ENCODE results near the gene S100A16.
A peak's percentile ranks its signal among the peaks of the same experiment; 100 is the strongest.

S100A16 gene

DNA sequence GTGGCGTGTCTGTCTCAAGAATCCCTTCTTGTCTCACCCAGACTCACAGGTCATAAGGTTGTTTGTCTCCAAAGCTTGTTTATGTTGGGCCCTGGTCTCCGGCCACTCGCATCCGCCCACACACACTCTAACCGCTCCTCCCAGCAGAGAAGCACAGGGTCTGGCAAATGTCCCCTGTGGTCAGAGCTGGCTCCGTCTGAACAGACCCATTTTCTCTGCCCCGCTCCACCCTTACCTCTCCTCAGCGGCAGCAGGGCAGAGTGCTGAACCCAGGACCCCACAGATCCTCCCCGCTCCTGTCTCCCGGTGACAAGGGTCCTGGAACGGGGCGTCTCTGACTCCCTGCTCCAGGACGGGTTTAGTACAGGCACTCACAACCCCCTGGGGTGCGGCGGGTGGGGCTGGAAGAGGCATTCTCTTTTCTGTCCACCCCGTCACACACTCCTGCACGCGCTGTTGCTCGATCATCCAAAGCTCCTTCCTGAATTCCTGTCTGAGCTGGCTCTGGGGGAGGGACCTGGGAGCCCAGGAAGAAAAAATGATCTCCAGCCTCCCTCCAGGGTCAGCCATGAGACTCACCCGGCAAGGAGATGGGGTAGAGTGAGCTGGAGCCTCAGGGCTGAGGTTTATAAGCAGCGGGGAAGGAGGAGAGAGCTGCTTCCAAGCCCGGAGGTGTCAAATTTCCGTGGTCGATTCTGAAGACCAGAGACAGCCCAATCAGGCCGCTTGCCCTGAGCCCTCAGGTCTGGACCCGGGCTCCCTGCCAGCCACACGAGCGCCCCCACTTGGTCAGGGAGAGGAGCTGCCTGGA lies 14.2 kb upstream of the S100A16 start, which contains the start of gene S100A13:
TSS of gene S100A13 (minus strand) at position 602 of the 811 bp plus-strand sequence. CDS start 1,033 bp downstream, outside the sequence.
- Histone ChIP-seq H3K27me3 (ENCODE audit: insufficient read depth, low read depth, severe bottlenecking) (no peaks in the 10 kb centered on the region), H3K36me3 (peaks cover 43% of the 10 kb centered on the region), H3K4me3 (ENCODE audit: low read depth, low read length) (peak within 1 kb of the TSS; percentile 61), H3K27ac (peak within 1 kb of the TSS; percentile 79), H3K9me3 (ENCODE audit: severe bottlenecking) (no peaks in the 10 kb centered on the region)
- TF ChIP-seq, protein P1, sequence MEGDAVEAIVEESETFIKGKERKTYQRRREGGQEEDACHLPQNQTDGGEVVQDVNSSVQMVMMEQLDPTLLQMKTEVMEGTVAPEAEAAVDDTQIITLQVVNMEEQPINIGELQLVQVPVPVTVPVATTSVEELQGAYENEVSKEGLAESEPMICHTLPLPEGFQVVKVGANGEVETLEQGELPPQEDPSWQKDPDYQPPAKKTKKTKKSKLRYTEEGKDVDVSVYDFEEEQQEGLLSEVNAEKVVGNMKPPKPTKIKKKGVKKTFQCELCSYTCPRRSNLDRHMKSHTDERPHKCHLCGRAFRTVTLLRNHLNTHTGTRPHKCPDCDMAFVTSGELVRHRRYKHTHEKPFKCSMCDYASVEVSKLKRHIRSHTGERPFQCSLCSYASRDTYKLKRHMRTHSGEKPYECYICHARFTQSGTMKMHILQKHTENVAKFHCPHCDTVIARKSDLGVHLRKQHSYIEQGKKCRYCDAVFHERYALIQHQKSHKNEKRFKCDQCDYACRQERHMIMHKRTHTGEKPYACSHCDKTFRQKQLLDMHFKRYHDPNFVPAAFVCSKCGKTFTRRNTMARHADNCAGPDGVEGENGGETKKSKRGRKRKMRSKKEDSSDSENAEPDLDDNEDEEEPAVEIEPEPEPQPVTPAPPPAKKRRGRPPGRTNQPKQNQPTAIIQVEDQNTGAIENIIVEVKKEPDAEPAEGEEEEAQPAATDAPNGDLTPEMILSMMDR (IDR thresholded peaks at IDR 0.05; ENCODE audit: low read depth, low read length) = peak; percentile 100
- DNase-seq = peak; percentile 100

- Histone ChIP-seq H3K36me3 (peaks cover 47% of the 10 kb centered on the region), H3K9me3 (ENCODE audit: severe bottlenecking) (no peaks in the 10 kb centered on the region), H3K4me3 (ENCODE audit: low read depth, low read length) (peak overlapping the region; percentile 61), H3K27ac (peak overlapping the region; percentile 79), H3K27me3 (ENCODE audit: insufficient read depth, low read depth, severe bottlenecking) (no peaks in the 10 kb centered on the region)
- TF ChIP-seq, protein P1 (IDR thresholded peaks at IDR 0.05; ENCODE audit: low read depth, low read length) = no peak
- no peak for DNase-seq
These were observed 13.6 kb upstream of the S100A16 start for GRCh38 chr1:153626477-153626903.

DNA sequence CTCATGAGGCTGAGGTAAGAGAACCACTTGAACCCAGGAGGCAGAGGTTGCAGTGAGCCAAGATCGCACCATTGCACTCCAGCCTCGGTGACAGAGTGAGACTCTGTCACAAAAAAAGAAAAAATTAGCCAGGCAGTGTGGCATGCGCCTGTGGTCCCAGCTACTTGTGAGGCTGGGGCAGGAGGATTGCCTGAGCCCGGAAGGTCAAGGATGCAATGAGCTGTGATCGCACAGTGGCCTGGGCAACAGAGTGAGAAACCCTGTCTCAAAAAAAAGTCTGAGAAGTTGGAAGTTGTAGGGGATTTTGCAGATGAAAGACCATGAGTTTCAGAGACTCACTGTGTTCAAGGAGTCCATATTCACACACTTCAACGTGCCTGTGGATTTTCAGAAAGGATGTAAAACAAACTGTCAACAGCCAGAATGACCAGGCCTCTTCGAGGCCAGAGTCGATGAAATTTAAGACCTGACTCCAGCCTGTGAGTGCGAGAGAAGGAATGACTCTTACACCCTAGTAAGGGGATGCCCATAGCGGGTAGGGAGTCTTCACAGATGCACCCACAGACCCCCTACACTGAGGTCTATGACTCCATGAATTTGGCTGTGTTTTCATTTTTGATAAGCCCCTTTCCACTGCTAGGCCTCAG lies 12.2 kb upstream of the S100A16 start:
- Histone ChIP-seq H3K4me3 (ENCODE audit: low read depth, low read length) (no peak overlapping the region), H3K27ac (no peak overlapping the region), H3K36me3 (peaks cover 58% of the 10 kb centered on the region), H3K9me3 (ENCODE audit: severe bottlenecking) (peaks cover under 1% of the 10 kb centered on the region), H3K27me3 (ENCODE audit: insufficient read depth, low read depth, severe bottlenecking) (no peaks in the 10 kb centered on the region)
- TF ChIP-seq, protein P1 (IDR thresholded peaks at IDR 0.05; ENCODE audit: low read depth, low read length) = no peak
- DNase-seq = no peak

GRCh38 chr1:153623101-153623500 lies 10.2 kb upstream of the S100A16 start:
- TF ChIP-seq, protein P1 (IDR thresholded peaks at IDR 0.05; ENCODE audit: low read depth, low read length) = no peak
- peaks cover 6% of the 10 kb centered on the region for H3K9me3 ChIP-seq (ENCODE audit: severe bottlenecking)
- H3K36me3 ChIP-seq = peaks cover 78% of the 10 kb centered on the region
- DNase-seq = no peak
- no peaks in the 10 kb centered on the region for H3K27me3 ChIP-seq (ENCODE audit: insufficient read depth, low read depth, severe bottlenecking)
- H3K4me3 ChIP-seq (ENCODE audit: low read depth, low read length) = no peak overlapping the region
- no peak overlapping the region for H3K27ac ChIP-seq

- Histone ChIP-seq H3K4me3 (ENCODE audit: low read depth, low read length) (no peak overlapping the region), H3K27ac (no peak overlapping the region), H3K27me3 (ENCODE audit: insufficient read depth, low read depth, severe bottlenecking) (no peaks in the 10 kb centered on the region), H3K9me3 (ENCODE audit: severe bottlenecking) (peaks cover 6% of the 10 kb centered on the region), H3K36me3 (peaks cover 63% of the 10 kb centered on the region)
- no peak for DNase-seq
- TF ChIP-seq, protein P1 (IDR thresholded peaks at IDR 0.05; ENCODE audit: low read depth, low read length) = no peak
These were observed 6.2 kb upstream of the S100A16 start for GRCh38 chr1:153619171-153619570.

Measured in WERI-Rb-1 (cell line).